Motor neuron (in vitro differentiated cells): Measurements from ENCODE around the gene ZNRF1. TPM values are rescaled to one million over a fixed set of nuclear protein-coding genes. Genes with fewer than 3 reads are reported as not detected.

Experiments used
- ATAC-seq, 8 experiments: fragments of 200-7000 bp; cut with Tn5 transposase; replicated peaks in 6 of 8; 2 replicates each; pipeline ENCODE4 v1.8.0; 2021; ENCODE audit warnings: mild to moderate bottlenecking in 8 of 8, moderate library complexity in 8 of 8
- H3K27ac ChIP-seq, 2 donors: fragments of 250-450 bp; sonication (Bioruptor Pico); 2 replicates each; pipeline ENCODE4 v1.9.0; 2021; ENCODE audit warnings: antibody characterized with exemption in 2 of 2, mild to moderate bottlenecking in 2 of 2, moderate library complexity in 1 of 2
- H3K4me1 ChIP-seq, 2 donors: fragments of 250-450 bp; sonication (Bioruptor Pico); replicated peaks in 1 of 2; 2 replicates each; pipeline ENCODE4 v1.6.1; 2021; ENCODE audit warnings: antibody characterized with exemption in 2 of 2, mild to moderate bottlenecking in 2 of 2, moderate library complexity in 1 of 2
- H3K4me3 ChIP-seq, 5 donors: fragments of 250-450 bp; sonication (Bioruptor Pico); 2 replicates each; pipeline ENCODE4 v1.9.0; 2021; ENCODE audit warnings: antibody characterized with exemption in 5 of 5, mild to moderate bottlenecking in 5 of 5, moderate library complexity in 4 of 5
- WGBS, 10 experiments: fragments of 450-650 bp; shearing (Covaris generic); methylation state at CpG; one replicate each; pipeline ENCODE4 v1.0.0; 2022; 5-methylcytosine and 5-hydroxymethylcytosine counted together
- in situ Hi-C, 9 experiments: fragments of 400-800 bp; cut with MboI; loops; one replicate each; pipeline ENCODE4 v1.15.0; 2021; ENCODE audit warnings: low sequenced_read_pairs in 9 of 9, low pct_unique_long_range_greater_than_20kb in 2 of 9; ENCODE audit not compliant: unreplicated experiment in 9 of 9
- total RNA-seq, 8 experiments: library from RNA; unstranded; fragments of 300-600 nt; gene quantifications; 2 replicates each; pipeline versions ENCODE4 v1.2.3 to v1.2.4, GENCODE V29; 2022

Gene ZNRF1
- total RNA-seq: 10 to 100 TPM in 6 of 8 experiments, 1 to 10 TPM in 2; 7.7 to 20.2 (median 14.2) TPM

DNA sequence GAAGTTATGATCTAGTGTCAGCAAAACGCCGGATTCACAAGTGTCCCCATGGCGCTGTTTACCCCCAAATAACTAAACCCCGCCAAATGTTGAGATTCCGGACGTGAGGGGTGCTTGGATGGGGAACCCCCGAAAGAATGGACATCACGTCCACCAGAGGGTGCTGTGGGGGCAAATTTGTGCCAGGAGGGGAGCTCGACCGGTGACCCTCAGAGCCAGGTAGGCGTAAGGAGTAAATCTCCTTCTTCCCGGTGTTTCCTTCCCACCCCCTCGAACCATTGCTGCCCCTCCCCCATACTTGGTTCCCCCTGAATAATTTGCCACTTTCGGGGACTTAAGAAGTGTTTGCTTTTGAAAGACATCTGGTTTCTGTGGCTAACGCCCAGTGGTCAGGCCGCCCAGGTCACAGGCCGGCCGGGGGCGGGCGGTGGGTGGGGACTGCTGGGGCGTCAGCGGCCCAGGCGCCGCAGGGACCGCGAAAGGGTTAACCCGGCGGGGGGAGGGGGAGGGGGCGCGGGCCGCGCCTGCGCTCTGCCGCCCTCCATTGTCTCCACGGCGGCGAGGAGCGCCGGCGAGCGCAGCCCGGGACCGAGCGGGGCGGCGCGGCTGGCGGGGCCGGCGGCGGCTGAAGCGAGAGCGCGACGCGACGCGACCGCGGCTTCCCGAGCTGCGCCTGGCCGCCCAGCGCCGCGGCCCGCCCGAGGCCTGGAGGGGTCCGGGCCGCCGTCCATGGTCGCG lies at the start of gene ZNRF1:
Gene ZNRF1 (plus strand): TSS at position 544 of the 738 bp plus-strand sequence. CDS start 648 bp downstream, outside the sequence.
- H3K4me3 ChIP-seq: peak within 1 kb of the TSS; percentile 54 to 97 (median 64)
- 5 to 58% (median 36%) methylated on average over 2 to 7 of the region's 73 CpGs; no CpG with 5 or more reads in 4 of the 10 experiments for WGBS, 10 experiments
- H3K4me1 ChIP-seq: peaks cover 15 to 16% of the 10 kb centered on the region in 2 donors
- H3K27ac ChIP-seq: peak within 1 kb of the TSS; percentile 90 to 97
- in situ Hi-C loops: loop anchor here in 2 of 9 experiments (10.0 to 25.0 kb wide), 2 partner anchors 106 to 114 kb away; partner anchors contain the start of gene LDHD (in 1 of the 2)
- ATAC-seq: peak; percentile 73 to 81 (median 77)

- Histone ChIP-seq H3K4me1 (no peaks in the 10 kb centered on the region), H3K27ac (no peak overlapping the region), H3K4me3 (no peak overlapping the region)
- in situ Hi-C loops: no loop called here
- no peak for ATAC-seq
- 94 to 100% (median 98%) methylated on average over 1 to 3 of the region's 3 CpGs; no CpG with 5 or more reads in 6 of the 10 experiments for whole genome bisulfite sequencing, 10 experiments
Measured at GRCh38 chr16:74949309-74949708, 49.5 kb upstream of the ZNRF1 start.

GRCh38 chr16:74950511-74950910 lies 48.3 kb upstream of the ZNRF1 start:
- in situ Hi-C loops: no loop called here
- Histone ChIP-seq H3K4me1 (no peaks in the 10 kb centered on the region), H3K4me3 (no peak overlapping the region), H3K27ac (no peak overlapping the region)
- WGBS, 10 experiments: 90 to 100% (median 100%) methylated on average over 1 to 4 of the region's 7 CpGs; no CpG with 5 or more reads in 7 of the 10 experiments
- no peak for ATAC-seq

DNA sequence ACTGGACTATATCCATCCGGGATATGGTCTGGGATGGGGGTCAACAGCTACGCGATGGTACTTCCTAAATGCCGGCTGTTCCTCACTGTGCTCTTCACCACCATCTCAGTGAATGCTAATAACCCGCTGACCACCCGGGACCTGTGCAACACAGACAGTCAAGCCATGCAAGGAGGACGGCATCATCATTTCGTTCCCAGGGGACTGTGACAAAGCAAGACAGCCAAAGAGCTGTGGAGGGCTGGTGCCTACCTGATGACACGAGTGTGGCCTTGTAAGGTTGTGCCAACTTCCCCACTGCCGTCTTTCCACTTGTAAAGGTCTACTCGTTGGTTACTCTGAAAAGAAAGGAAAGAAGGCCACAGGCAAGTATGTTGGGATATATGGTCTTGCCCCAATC lies 47.6 kb upstream of the ZNRF1 start:
- WGBS, 10 experiments: 75 to 100% (median 98%) methylated on average over 2 to 6 of the region's 11 CpGs; no CpG with 5 or more reads in 2 of the 10 experiments
- Histone ChIP-seq H3K27ac (no peak overlapping the region), H3K4me1 (peaks cover 0 to under 1% of the 10 kb centered on the region in 2 donors), H3K4me3 (no peak overlapping the region)
- in situ Hi-C loops: no loop called here
- ATAC-seq: no peak

- ATAC-seq: no peak
- H3K4me1 ChIP-seq: peaks cover 3% of the 10 kb centered on the region in 2 donors
- no peak overlapping the region for H3K4me3 ChIP-seq
- no peak overlapping the region for H3K27ac ChIP-seq
- 60 to 95% (median 83%) methylated on average over 1 to 4 of the region's 4 CpGs; no CpG with 5 or more reads in 4 of the 10 experiments for WGBS, 10 experiments
- in situ Hi-C loops: no loop called here
Measured at GRCh38 chr16:74951681-74952080, 47.1 kb upstream of the ZNRF1 start.

DNA sequence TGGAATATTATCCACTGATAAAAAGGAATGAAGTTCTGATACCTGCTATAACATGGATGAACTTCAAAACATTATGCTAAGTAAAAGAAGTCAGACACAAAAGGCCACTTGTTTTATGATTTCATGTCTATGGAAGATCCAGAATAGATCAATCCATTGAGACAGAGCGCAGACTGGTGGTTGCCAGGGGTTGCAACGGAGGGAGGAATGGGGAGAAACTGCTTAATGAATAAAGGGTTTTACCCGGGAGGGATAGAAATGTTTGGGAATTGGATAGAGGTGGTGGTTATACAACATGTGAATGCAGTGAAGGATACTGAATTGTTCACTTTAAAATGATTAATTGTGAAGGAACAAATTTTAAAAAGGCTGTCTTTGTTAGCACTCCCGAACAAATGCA lies 44.1 kb upstream of the ZNRF1 start:
- no peak overlapping the region for H3K4me3 ChIP-seq
- in situ Hi-C loops: no loop called here
- no peak overlapping the region for H3K27ac ChIP-seq
- ATAC-seq: no peak
- WGBS, 10 experiments: 20 to 100% (median 84%) methylated on average over 1 to 4 of the region's 4 CpGs
- peaks cover 3 to 5% of the 10 kb centered on the region in 2 donors for H3K4me1 ChIP-seq

- 87 to 100% (median 93%) methylated on average over 2 to 9 of the region's 10 CpGs; no CpG with 5 or more reads in 5 of the 10 experiments for WGBS, 10 experiments
- in situ Hi-C loops: no loop called here
- Histone ChIP-seq H3K27ac (no peak overlapping the region), H3K4me1 (no peaks in the 10 kb centered on the region), H3K4me3 (no peak overlapping the region)
- no peak for ATAC-seq
Measured at GRCh38 chr16:74973304-74973703, 25.5 kb upstream of the ZNRF1 start.

GRCh38 chr16:74975591-74975990 lies 23.2 kb upstream of the ZNRF1 start:
- WGBS, 10 experiments: 69 to 100% (median 84%) methylated on average over 2 to 5 of the region's 5 CpGs
- Histone ChIP-seq H3K4me3 (no peak overlapping the region), H3K27ac (no peak overlapping the region), H3K4me1 (no peaks in the 10 kb centered on the region)
- in situ Hi-C loops: loop anchor here in 1 of 9 experiments (25.0 kb wide), 1 partner anchor 137 kb away; the partner anchor contains the start of gene LDHD
- no peak for ATAC-seq

GRCh38 chr16:74982256-74982655 lies 16.6 kb upstream of the ZNRF1 start:
- in situ Hi-C loops: loop anchor here in 1 of 9 experiments (25.0 kb wide), 1 partner anchor 130 kb away; the partner anchor contains the start of gene LDHD
- no peak overlapping the region for H3K4me3 ChIP-seq
- WGBS, 10 experiments: 57 to 100% (median 77%) methylated on average over 1 of the region's 1 CpG; no CpG with 5 or more reads in 4 of the 10 experiments
- no peak overlapping the region for H3K27ac ChIP-seq
- no peaks in the 10 kb centered on the region for H3K4me1 ChIP-seq
- no peak for ATAC-seq

DNA sequence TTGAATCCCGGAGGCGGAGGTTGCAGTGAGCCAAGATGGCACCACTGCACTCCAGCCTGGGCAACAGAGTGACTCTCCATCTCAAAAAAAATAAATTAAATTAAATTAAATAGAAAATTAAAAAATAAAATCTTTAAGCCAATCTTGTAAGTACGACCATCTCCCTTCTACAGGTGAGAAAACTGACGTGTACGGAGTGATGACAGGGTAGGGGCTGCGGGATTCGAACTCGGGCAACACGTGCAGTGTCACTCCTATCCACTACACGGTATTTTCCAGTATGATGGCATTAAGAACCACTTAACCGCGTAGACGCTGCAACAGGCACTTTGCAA lies 14.7 kb upstream of the ZNRF1 start:
- in situ Hi-C loops: loop anchor here in 1 of 9 experiments (25.0 kb wide), 1 partner anchor 128 kb away; the partner anchor contains the start of gene LDHD
- no peak overlapping the region for H3K27ac ChIP-seq
- ATAC-seq: no peak
- H3K4me3 ChIP-seq: peak overlapping the region; percentile 70 to 86 (median 81)
- H3K4me1 ChIP-seq: no peaks in the 10 kb centered on the region
- WGBS, 10 experiments: 0 to 90% (median 20%) methylated on average over 1 to 5 of the region's 13 CpGs; no CpG with 5 or more reads in 3 of the 10 experiments

DNA sequence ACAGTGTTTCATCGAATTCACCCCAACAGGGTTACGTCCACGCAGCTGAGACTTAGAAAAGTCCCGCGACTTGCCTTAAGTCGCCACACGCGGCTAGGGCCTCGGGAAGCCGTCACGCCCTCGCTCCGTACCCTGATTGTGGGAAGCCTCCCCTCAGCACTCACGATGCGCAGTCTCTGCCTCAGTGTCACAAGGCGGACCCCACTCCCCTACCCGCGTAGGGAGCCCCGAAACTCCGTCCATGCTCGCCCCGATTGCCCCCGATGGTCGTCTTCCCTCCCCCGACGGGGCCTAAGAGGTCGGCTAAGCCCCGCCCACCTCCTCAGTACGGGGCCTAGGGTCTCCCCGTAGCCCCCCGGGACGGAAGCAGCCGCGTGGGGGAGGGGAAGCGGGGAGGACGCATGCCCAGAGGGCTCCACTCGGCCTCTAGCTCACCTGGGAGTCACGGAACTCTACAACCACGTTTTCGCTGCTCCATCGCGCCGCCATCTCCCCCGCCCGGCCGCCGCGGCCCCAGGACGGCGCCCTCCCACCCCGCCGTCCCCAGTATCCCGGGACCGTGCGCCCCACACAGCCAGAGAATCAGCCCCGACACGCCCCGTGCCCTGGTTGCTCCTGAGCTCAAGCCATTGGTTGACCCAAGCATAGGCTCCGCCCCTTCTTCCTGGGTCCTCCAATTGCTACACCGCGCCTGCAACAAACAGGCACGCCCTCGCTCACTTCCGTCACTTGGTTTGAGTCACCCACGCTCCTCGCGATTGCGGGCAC lies 14.1 kb upstream of the ZNRF1 start, which contains the start of gene WDR59:
Gene WDR59 (minus strand): TSS at position 595 of the 768 bp plus-strand sequence. CDS start 106 bp downstream, at position 489.
- H3K4me1 ChIP-seq: no peaks in the 10 kb centered on the region
- H3K4me3 ChIP-seq: peak within 1 kb of the TSS; percentile 70 to 86 (median 81)
- ATAC-seq: peak; percentile 97 to 99 (median 99)
- H3K27ac ChIP-seq: peak within 1 kb of the TSS; percentile 73 to 74
- in situ Hi-C loops: loop anchor here in 1 of 9 experiments (25.0 kb wide), 1 partner anchor 128 kb away; the partner anchor contains the start of gene LDHD
- 0 to 7% (median 0%) methylated on average over 2 to 6 of the region's 68 CpGs; no CpG with 5 or more reads in 4 of the 10 experiments for WGBS, 10 experiments

- 44 to 94% (median 58%) methylated on average over 2 to 8 of the region's 8 CpGs; no CpG with 5 or more reads in 1 of the 10 experiments for WGBS, 10 experiments
- Histone ChIP-seq H3K27ac (no peak overlapping the region), H3K4me1 (peaks cover 6 to 7% of the 10 kb centered on the region in 2 donors), H3K4me3 (no peak overlapping the region)
- in situ Hi-C loops: loop anchor here in 1 of 9 experiments (25.0 kb wide), 1 partner anchor 125 kb away; the partner anchor contains the start of gene LDHD
- no peak for ATAC-seq
Measured at GRCh38 chr16:74987027-74987681, 11.7 kb upstream of the ZNRF1 start.
